GM21390 (cell line): Measurements from ENCODE around the gene PYCR2.

Source experiments
- ATAC-seq: cut with Tn5 transposase; IDR thresholded peaks from one replicate; pipeline ENCODE4 v1.9.1; 2021; ENCODE audit not compliant: unreplicated experiment

The PYCR2 gene

DNA sequence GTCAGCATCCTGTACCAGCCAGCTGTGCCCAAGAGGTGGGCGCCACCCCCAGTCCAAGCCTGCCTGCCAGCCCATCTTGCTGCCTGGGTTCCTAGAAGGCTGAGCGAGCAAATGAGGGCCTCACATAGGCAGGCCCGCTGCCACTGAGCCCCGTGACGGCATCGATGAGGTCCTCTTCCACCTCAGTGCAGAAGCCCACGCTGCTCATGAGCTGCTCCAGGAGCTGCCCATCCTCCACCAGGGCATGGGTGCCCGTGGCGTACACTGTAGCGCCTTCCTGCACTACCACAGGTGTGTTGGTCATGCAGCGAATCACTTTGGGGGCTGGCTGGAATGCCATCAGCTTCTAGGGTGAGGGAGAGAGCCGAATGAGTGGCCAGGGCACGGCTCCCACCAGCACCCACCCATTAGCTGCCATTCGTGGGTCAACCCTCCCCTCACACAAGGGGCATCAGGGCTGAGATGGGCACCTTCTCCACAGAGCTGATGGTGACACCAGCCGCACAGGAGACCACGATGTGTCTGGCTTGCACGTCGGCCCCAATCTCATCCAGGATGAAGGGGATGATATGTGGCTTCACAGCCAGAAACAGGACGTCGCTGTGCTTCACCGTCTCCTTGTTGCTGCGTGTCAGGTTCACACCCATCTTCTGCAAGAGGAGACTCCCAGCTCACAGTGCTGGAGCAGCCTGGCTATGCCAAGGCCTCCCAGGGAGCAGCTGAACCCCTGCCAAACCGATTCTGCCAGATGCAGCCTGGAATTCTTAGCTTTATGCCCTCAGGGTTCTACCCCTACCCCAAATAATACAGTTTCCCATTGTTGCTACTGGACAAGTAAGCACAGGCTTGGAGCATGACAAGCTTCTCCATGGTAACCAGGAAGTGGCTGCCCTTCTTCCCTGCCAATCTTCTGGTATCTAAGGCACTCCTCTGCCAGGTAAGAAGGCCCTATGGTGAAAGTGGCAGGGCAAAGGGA is 2.0 kb downstream of the PYCR2 start:
- no peak for ATAC-seq

DNA sequence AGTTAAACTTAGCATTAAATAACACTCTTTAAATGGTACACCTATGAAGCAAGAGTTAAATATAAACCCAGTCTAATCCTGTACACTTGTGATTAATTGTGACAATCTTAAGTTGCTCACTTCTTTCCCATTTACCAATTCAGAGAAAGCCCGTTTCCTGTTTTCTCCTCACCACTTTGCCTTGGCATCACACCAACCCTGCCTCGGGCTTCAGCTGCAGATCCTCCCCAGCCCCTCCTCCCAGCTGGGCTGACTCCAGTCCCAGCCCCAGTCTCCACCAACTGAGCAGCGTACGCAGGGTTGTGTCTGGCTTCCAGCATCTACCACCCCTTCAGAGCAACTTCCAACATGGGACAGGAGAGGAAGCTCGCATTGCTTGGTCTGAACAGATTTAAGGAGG is 4.1 kb downstream of the PYCR2 start:
- ATAC-seq: no peak

DNA sequence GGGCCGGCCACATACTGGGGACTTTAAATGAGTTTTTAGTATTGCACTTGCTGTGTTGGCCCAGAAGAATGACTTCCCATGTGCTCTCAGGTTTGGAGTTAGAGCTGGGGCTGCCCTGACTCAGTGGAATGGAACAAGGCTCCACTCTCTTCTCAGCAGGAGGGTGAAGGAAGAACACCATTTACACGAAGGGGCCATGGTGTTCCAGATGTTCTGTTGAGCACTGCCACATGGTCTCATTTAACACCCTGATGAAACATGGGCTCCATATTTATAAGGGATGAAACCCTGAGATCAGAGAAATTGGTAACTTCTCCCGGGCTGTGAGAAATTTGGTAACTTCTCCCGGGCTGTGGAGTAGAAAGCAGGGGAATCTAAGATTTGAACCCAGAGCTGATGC is 5.8 kb downstream of the PYCR2 start:
- ATAC-seq: no peak

DNA sequence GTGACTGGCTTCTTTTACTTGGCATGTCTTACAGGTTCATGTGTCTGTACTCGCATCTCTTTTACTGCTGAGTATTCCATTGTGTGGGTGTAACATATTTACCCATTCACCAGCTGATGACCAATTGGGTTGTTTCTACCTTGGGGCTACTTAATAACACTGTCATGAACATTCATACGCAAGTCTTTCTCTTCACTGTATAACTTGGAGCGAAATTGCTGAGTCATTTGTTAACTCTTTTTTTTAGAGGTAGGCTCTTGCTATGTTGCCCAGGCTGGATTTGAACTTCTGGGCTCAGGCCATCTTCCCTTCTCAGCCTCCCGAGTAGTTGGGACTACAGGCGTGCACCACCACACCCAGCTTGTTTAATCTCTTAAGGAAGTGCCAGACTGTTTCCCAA is 6.5 kb downstream of the PYCR2 start:
- ATAC-seq: no peak

DNA sequence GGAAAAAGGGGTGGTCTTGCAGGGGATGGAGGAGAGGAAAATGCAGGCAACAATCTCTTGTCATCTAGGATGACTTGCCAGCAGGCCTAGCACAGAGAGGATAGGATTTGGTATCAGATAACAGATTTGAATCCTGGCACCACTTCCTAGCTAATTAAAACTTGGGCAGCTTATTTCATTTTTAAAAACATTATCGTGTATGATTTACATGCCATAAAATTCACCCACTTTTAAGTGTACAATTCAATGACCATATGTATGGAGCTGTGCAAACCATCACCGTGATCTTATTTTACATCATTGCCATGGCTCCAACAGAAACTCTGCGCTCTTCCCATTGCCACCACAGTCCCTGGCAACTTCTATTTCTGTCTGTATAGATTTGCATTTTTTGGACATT is 6.9 kb downstream of the PYCR2 start:
- ATAC-seq: no peak

DNA sequence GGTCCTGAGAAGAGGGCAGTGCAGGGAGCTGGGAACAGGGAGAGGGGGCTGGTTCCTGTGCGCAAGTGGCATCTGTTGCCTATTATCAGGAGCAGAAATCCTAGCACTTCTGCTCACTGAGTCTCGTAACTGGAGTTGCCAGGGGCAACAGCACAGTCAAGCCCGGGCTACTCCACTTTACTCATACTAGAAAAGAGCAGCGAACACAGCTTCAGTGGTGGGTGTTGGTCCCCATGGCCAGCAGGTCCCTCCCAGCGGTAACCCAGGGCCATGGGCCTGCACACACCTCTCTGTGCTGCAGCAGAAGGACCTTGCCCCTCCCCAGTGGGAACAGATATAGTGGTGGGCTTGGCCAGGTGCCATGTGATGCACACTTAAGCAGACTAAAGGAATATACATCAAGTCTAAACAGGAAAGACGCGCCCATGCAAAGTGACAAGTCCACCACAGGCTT is 8.5 kb downstream of the PYCR2 start:
- ATAC-seq: no peak

DNA sequence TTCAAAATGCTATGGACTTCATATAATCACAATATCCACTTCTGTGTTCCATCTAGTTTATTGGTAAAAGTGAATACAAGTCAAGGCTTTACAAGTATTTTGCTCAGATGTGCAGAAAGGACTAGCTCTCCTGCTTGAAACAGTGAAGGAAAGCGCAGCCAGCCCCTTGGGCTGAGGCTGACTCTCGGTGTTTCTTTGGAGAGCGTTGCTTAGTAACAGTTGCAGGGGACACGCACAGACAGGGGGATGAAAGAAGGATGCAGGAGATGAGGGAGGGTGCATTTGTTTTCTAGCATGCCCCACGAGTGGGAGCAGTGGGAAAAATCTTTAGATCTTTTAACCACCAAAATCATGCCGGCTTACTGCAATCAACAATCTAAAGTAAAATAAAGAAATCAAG is 9.1 kb downstream of the PYCR2 start:
- ATAC-seq: no peak

DNA sequence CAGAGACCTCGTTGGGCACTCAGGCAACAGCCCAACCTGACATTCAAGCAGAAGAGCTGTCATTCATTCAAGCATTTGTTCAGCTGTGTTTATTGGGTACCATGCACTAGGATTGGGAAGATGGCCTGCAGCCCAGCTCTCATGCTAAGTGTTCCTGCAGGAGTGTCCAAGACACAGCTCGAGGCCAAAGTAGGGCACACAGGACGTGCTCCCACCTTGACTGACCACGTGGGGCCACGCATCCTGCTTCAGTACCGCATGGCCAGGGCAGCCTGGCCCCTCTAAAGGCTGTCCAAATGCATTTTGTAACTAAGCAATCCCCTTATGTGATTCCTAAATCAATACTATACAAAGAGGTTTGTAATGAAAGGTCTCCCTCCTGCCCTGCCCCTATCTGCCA is 9.7 kb downstream of the PYCR2 start:
- ATAC-seq: no peak

DNA sequence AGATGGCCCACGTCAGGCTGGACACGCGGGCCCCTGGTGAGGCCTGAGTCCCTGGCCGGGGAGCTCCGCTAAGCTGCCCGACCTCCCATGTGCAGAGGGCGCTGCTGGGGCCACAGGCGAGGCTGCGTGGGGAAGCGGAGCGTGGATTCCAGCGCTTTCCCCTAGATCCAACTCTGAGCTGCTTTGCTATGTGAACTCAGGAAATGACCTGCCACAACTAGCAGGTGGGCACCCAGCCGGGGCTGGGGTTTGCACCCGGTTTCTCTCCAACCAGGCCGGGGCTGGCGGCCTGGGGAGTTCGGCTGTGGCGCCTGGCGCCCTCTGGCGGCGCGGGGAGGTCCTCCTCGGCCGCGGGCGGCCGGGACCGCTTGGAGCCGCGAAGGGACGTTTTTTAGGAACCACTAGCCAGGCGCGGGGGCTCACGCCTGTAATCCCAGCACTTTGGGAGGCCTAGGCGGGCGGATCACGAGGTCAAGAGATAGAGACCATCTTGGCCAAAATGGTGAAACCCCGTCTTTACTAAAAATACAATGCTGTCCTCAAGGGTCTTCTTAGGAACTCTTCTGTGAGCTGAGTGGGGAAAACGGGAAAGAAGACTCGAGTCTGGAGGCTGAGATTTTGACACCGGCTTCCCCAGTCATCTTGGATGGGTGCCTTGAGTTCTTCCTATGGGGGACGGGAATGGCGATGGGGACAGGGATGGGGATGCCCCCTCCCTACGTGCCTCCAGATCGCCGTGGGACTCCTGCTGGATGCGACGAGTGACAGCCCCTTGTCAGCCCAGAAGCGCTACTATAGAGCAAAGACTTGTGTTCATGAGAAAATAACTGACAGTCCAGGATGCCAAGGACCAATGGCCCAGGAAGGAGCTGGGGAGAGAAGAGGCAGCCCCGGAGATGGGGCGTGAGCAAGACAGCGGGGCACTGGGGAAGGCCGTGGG is 12.6 kb downstream of the PYCR2 start:
- ATAC-seq: peak; percentile 75

DNA sequence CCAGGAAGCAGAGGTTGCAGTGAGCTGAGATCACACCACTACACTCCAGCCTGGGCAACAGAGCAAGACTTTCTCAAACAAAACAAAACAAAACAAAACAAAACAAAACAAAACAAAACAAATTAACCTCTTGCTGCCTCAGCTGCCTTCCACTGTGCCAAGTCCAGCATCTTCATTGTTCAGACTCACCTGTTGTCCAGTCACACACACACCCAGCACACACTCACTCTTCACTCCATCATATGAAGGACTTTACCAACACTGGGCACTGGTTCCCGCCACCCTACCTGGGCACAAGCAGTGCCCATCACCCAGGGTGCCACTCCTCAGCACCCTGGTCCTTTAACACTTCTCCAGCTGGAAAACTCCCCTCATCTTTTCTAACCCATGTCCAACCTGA is 14.6 kb downstream of the PYCR2 start:
- ATAC-seq: no peak

DNA sequence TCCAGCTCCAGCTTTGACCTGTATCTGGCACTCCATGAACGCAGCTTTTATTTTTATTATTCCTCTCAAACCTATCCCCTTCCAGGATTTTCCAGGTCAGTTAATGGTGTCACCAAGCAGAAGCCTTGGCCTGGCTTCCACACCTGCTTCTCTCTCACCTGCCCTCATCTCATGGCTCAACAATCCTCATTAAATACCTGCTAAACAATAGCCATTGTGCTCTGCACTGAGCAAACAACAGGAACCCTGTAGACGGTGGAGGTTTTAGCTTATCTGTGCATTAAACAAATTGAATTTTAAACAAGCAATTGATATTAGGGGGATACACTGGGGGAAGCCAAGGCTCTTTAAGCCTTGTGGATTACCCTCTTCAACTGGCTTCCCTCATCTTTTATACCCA is 15.3 kb downstream of the PYCR2 start:
- ATAC-seq: no peak

DNA sequence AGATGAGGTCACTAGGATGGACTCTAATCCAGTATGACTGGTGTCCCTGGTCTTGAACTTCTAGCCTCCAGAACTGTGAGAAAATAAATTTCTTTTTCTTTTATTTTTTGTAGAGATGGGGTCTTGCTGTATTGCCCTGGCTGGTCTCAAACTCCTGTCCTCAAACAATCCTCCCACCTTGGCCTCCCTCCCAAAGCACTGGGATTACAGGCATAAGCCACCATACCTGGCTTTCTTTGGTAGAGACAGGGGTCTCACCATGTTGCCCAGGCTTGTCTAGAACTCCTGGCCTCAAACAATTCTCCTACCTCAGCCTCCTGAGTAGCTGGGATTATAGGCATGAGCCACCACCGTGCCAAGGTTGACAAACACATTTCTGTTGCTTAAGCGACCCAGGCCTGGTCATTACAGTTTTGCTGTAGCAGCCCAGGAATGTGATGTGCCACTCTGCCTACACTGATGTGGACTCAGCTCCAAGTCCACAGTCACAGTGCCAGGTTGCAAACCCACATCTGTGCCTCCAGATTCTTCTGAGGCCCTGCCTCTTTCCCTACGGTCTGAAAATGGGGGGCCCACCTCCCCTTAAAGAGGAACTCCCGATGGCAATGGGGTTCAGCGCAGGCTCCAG is 15.9 kb downstream of the PYCR2 start:
- no peak for ATAC-seq

DNA sequence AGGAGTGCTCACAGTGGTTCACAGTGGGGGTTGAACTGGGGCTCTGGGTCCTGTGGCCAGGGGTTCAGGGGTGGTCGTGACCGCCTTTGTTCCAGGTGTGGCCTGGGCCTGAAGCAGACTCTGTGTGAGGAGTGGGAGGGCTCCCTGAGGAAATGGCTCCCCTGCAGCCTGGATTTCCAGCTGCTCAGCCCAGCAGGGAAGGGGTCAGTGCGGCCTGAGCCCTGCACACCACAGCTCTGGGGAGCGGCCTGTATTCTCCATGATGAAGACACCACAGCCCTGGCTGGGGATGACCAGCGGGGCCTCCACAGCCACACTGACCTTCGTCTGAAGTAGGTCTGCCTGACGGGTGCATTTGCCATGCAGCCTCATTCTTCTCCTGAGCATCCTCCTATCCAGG is 16.7 kb downstream of the PYCR2 start:
- ATAC-seq: no peak

DNA sequence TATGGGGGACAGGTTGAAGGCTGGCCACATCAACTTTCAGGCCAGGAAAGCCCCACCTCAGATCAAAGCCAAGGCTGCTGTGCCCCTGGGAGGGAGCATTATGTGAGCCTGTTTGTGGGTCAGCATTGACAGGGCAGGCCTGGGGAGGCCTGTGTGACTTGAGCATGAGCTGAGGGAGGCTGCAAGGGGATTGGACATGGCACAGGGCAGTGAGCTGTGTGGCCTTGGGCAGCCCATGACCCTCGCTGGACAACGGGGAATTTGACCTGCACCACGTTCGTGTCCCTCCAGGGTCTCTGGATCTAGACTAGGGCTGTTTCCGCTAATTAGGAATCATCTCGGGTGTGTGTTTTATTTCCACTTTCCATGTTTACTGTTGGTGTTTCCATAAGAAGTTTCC is 17.6 kb downstream of the PYCR2 start:
- no peak for ATAC-seq

DNA sequence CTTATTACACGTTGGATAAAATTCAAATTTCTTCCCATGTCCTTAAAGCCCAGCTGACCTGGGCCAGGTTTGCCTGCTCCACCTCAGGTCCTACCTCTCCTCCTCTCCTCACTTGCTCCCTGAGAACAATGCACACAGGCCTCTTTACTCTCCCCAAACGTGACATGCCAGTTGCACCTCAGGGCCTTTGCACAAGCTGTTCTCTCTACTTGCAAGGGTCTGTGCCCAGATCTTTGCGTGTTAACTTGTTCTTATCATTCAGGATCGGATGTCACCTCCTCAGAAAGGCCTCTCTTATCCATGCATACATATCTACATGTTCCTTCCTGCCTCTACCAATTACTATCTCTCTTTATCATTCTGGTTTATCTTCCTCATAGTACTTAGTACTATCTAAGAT is 20.4 kb downstream of the PYCR2 start:
- ATAC-seq: no peak

DNA sequence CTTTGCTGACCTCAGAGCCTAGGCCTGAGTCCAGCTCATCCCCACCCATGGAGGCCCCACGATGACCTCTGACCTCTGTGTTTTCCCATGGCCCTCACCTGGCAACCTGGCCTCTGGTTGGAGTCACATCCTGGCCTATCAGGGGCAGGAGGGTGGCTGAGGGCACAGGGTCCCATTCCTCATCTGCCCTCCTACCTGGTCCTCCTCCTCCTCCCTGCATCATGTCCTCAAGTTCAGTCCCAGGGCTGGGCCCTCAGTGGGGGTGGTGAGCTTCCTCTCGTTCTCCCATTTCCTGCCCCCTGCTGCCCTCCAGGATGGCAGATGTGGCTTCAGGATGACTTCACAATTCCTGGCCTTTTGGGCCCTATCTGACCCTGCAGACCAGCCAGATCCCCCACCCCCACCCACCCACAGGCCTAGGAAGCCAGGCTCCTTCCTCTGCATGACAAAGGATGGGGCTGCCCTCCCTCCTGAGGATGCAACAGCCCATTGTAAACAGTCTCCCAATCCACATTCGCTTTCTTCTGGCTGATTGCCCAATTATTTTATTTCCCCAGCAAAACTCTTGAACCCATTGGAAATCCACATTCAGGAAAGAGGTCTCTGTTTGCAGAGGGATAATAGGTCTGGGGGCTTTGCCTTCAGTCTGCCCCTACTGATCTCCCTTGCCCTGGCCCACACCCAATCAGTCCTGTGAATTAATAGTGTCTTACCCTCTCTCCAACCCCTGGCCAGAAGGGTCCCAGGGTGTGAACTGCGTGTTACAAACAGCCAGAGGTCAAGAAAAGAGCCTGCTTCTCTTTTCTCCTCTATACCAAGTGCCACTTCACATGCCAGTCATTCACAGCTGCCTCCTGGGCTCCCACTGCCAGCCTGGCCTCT is 24.8 kb downstream of the PYCR2 start:
- ATAC-seq: no peak

DNA sequence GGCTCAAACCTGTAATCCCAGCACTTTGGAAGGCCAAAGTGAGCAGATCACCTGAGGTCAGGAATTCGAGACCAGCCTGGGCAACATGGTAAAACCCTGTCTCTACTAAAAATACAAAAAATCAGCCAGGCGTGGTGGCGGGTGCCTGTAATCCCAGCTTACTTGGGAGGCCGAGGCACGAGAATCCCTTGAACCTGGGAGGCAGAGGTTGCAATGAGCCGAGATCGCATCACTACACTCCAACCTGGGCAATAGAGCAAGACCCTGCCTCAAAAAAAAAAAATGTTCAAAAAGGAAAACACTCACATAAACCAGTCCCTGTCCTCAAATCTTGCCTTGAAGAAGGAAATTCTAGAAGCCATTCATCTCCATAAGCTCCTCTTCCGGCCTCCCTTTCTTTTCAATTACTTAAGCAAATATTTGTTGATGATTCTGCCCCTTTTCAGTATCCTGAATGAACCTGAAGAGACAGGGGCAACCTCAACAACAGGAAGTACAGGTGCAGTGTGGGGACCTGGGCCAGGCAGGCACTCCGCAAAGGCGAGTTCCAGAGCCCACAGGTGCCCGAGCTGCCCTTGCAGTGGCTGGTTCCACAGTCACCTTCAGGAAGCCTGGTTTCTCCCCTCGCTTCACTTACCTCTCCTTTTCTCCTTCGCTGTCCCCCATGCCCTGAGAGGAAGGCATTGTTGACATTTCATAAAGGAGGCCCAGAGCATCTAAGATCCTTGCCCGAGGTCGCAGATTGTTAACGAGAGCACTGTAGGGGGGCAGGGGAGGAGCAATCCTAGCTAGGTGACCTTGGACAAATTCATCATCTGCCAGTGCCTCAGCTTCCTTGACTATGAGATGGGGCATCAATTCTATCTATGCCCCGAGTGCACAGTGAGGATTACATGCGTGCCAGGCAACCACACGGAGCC is 26.2 kb downstream of the PYCR2 start:
- ATAC-seq: no peak

DNA sequence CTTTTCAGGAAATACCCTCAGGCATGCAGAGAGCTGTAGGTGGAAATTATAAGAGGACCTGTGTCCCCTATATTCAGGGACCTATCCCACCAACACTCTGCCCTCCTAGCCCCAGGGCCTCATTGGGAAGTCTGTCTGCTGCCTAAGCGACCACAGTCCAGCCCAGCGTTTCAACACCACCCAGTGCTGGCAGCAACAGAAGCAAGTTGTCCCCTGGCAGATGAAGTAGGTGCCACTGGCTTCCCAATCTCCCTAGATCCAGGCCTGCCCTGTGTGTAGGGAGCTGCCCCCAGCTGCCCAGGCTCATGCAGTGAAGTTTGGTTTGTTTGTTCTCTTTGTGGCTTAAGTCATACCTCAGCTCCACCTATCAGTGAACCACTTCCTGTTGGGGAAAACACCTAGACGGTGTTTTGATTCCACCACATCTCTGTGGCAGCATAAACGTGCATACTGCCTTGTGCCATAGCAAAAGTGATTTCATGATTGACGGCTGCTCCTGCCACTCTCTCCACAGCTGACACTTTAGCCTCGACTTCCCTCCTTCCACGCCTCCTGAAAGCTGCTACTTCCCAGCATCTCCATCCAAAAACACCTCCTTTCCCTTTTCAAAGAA is 27.0 kb downstream of the PYCR2 start:
- peak; percentile 100 for ATAC-seq

DNA sequence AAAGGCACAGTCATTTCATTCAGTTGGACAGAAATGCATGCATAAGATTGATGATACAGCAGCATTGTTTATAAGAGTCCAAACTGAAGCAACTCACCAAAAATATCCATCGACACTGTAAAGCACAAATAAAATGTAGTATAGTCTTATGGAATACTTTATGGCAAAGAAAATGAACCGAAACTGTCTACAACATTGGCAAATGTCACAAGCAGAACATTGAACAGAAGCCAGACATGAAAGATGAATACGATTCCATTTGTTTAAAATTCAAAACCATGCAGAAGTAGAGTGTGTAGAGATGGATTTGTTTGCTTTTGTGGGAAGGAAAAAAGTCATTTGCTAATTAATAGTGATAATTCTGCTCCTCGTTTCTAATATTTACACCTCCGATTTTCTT is 27.6 kb downstream of the PYCR2 start:
- no peak for ATAC-seq
